ENCODE results near the gene OAT. TPM values are rescaled to one million over a fixed set of nuclear protein-coding genes. Genes with fewer than 3 reads are reported as not detected.
A peak's percentile ranks its signal among the peaks of the same experiment; 100 is the strongest.

The OAT gene
- polyA plus RNA-seq, 1 of the 3 experiments (the other 2 are of a cell fraction), result 65.7 TPM

DNA sequence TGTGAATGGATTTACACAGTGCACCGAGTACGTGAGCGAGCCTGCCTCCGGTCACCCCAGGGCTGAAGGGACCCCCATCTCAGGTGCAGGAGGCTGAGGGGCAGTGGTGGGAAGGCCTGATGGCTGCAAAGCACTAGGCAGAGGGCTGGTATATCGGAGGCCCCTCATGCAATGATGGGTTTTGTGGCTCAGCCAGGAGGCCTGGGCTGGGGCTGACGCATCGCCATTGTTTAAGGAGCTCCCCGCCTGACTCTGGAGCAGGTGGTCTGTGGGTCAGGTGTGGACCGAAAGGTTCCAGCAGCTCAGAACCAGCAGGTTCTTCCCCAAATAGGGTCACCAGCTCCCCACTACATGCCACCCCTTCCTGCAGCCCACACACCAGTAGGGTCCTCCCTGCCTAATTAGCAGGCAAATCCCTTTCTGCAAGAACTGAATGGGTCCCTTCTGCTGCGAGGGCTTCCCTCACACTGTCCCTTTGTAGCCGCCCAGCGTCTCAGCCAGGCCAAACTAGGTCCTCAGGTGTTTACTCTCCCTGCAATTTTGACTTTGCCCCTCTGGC is 33.0 kb downstream of the OAT start:
- TF ChIP-seq REST (IDR thresholded peaks at IDR 0.05; ENCODE audit: low read depth, low read length), result no peak
- TF ChIP-seq CTCF (IDR thresholded peaks at IDR 0.05), result no peak
- no peak for TF ChIP-seq GATA2 (CRISPR knock-in tag; IDR thresholded peaks at IDR 0.05)
- TF ChIP-seq MEF2A (IDR thresholded peaks at IDR 0.05; ENCODE audit: borderline replicate concordance, low read depth), result no peak
- no peak for TF ChIP-seq RFX5 (IDR thresholded peaks at IDR 0.05; ENCODE audit: low read length)
- TF ChIP-seq RCOR1 (IDR thresholded peaks at IDR 0.05; ENCODE audit: low read length), result no peak
- no peak for TF ChIP-seq FOXM1 (IDR thresholded peaks at IDR 0.05; ENCODE audit: low read depth)
- no peak for TF ChIP-seq FOSL2 (IDR thresholded peaks at IDR 0.05; ENCODE audit: borderline replicate concordance, low read depth)
- TF ChIP-seq YY1 (IDR thresholded peaks at IDR 0.05; ENCODE audit: low read depth), result no peak
- TF ChIP-seq GABPA (IDR thresholded peaks at IDR 0.05; ENCODE audit: low read depth), result no peak
- no peak for TF ChIP-seq TCF12 (IDR thresholded peaks at IDR 0.05)
- TF ChIP-seq TAF1 (IDR thresholded peaks at IDR 0.05; ENCODE audit: borderline replicate concordance, low read depth, low read length), result no peak
- no peak for TF ChIP-seq TEAD4 (IDR thresholded peaks at IDR 0.05; ENCODE audit: borderline replicate concordance, insufficient read depth)
- TF ChIP-seq EZH2phosphoT487 (IDR thresholded peaks at IDR 0.05; ENCODE audit: borderline replicate concordance, low read depth), result no peak
- TF ChIP-seq SMC3 (IDR thresholded peaks at IDR 0.05; ENCODE audit: low read depth, low read length), result no peak
- TF ChIP-seq SIN3A (IDR thresholded peaks at IDR 0.05; ENCODE audit: borderline replicate concordance, low read depth, low read length), result no peak
- Histone ChIP-seq H3K9me3 (no peaks in the 10 kb centered on the region), H3K4me1 (ENCODE audit: control insufficient read depth in 1 of 2, insufficient read depth in 2 of 2, low read depth in 1 of 2, low read length in 1 of 2) (peaks cover 0 to 6% of the 10 kb centered on the region in 2 experiments; a peak in 1 of 4 replicates), H3K36me3 (replicated peaks in 1 of 2; ENCODE audit: control insufficient read depth in 1 of 2, insufficient read depth in 2 of 2, low read length in 1 of 2) (no peaks in the 10 kb centered on the region), H4K20me1 (ENCODE audit: insufficient read depth) (no peaks in the 10 kb centered on the region), H3K79me2 (ENCODE audit: insufficient read depth) (no peaks in the 10 kb centered on the region), H3F3A (replicated peaks; ENCODE audit: insufficient read depth) (no peaks in the 10 kb centered on the region), H3K9ac (no peak overlapping the region), H3K27ac (ENCODE audit: low read depth in 2 of 2, low read length in 1 of 2) (no peak overlapping the region), H3K27me3 (ENCODE audit: insufficient read depth) (no peaks in the 10 kb centered on the region), H3K4me2 (no peak overlapping the region), H3K4me3 (ENCODE audit: low read depth in 2 of 2, low read length in 1 of 2) (no peak overlapping the region), H3K9me2 (no peaks in the 10 kb centered on the region), H2AFZ (ENCODE audit: low read depth) (no peak overlapping the region)
- POLR2A ChIA-PET, result no interaction called here
- CTCF ChIA-PET, result interaction anchor here (0.7 to 20.8 kb wide), 5 partner anchors 18 to 389 kb away, joined by 3 to 520 read pairs (median 3); no protein-coding TSS in a partner anchor
- peak; percentile 11 for DNase-seq
- 73% methylated on average over 12 of the region's 12 CpGs for WGBS (ENCODE audit: low lambda C conversion rate)

Data from SK-N-SH (cell line).